ENCODE data around the gene SNX9. TPM values are rescaled to one million over a fixed set of nuclear protein-coding genes. Genes with fewer than 3 reads are reported as not detected.

SNX9 gene
- total RNA-seq, 2 experiments from 2014 or later = 44.9 to 45.1 TPM

DNA sequence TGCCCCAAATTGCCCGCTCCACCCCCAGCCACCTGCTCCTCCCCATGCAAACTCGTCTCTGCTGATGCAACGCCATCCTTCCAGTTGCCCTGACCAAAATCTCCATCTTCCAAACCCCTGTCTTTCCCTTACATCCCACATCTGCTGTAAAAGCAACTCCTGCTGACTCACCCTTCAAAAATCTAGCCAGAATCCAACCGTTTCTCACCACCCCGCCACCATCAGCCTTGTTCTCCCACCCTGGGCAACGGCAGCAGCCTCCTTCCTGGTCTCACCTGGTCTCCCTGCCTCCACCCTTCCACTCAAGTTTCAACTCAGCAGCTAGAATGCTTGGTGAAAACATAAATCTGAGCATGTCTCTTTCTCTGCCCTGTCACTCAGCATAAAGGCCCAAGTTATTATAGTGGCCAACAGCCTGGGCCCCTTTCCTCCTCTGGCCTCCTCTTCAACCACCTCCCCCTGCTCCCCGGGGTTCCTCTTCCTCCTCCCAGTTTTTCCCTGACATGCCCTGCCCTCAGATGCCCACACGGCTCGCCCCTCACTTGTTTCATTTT, 151.4 kb downstream of the SNX9 start:
- no peak for DNase-seq
- Mint-ChIP-seq H3K27ac (no peak overlapping the region), H3K9me3 (no peaks in the 10 kb centered on the region), H3K4me3 (no peak overlapping the region), H3K4me1 (ENCODE audit: low read depth) (no peaks in the 10 kb centered on the region), H3K27me3 (peaks cover 4% of the 10 kb centered on the region), H3K36me3 (ENCODE audit: low read depth) (no peaks in the 10 kb centered on the region)
- no peak for ATAC-seq
- ChIA-PET CTCF (interaction anchor here (0.8 kb wide), 1 partner anchor 27 kb away, joined by 3 read pairs; no protein-coding TSS in a partner anchor), POLR2A (no interaction called here)
- intact Hi-C loops (cut with micrococcal nuclease) = no loop called here
- TF ChIP-seq, protein P1, sequence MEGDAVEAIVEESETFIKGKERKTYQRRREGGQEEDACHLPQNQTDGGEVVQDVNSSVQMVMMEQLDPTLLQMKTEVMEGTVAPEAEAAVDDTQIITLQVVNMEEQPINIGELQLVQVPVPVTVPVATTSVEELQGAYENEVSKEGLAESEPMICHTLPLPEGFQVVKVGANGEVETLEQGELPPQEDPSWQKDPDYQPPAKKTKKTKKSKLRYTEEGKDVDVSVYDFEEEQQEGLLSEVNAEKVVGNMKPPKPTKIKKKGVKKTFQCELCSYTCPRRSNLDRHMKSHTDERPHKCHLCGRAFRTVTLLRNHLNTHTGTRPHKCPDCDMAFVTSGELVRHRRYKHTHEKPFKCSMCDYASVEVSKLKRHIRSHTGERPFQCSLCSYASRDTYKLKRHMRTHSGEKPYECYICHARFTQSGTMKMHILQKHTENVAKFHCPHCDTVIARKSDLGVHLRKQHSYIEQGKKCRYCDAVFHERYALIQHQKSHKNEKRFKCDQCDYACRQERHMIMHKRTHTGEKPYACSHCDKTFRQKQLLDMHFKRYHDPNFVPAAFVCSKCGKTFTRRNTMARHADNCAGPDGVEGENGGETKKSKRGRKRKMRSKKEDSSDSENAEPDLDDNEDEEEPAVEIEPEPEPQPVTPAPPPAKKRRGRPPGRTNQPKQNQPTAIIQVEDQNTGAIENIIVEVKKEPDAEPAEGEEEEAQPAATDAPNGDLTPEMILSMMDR (IDR thresholded peaks at IDR 0.05) = no peak

DNA sequence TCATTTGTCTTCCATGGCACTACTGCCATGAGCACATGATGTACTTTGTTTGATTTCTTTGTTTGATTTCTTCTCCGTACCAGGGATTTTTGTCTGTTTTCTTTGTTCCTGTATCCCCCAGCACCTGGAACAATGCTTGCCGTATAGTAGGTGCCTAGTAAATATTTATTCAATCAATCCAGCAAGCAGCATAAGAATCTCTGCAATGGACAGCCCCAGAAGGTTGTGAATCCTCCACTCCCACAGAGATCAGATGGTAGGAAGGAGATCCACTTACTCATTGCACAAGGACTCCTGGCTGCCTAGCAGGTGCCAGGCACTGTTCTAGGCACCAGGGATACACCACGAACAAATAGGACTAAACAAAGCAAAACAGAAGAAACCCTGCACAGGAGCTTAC, 151.9 kb downstream of the SNX9 start:
- H3K4me3 Mint-ChIP-seq = no peak overlapping the region
- H3K27me3 Mint-ChIP-seq = peaks cover 4% of the 10 kb centered on the region
- H3K4me1 Mint-ChIP-seq (ENCODE audit: low read depth) = peaks cover 3% of the 10 kb centered on the region
- DNase-seq (no peak), ATAC-seq (no peak)
- no peak overlapping the region for H3K27ac Mint-ChIP-seq
- H3K9me3 Mint-ChIP-seq = no peaks in the 10 kb centered on the region
- TF ChIP-seq, protein P1 (IDR thresholded peaks at IDR 0.05) = no peak
- no peaks in the 10 kb centered on the region for H3K36me3 Mint-ChIP-seq (ENCODE audit: low read depth)
- POLR2A ChIA-PET = no interaction called here
- intact Hi-C loops (cut with micrococcal nuclease) = no loop called here
- CTCF ChIA-PET = no interaction called here

DNA sequence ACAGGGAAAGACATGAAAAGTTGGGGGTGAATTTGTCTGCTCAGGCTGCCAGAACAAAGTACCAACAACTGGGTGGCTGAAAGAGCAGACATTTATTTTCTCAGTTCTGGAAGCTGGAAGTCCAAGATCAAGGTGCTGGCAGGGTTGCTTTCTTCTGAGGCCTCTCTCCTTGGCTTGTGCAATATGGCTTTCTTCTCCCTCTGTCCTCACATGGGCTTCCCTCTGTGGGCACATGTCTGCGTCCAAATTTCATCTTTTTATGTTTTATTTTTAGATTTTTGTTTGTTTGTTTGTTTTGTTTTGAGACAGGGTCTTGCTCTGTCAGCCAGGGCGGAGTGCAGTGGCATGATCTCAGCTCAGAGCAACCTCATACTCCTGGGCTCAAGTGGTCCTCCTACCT, 152.4 kb downstream of the SNX9 start:
- Mint-ChIP-seq H3K4me1 (ENCODE audit: low read depth) (peaks cover 6% of the 10 kb centered on the region), H3K27ac (no peak overlapping the region), H3K9me3 (no peaks in the 10 kb centered on the region), H3K36me3 (ENCODE audit: low read depth) (no peaks in the 10 kb centered on the region), H3K4me3 (no peak overlapping the region), H3K27me3 (peaks cover 4% of the 10 kb centered on the region)
- intact Hi-C loops (cut with micrococcal nuclease) = no loop called here
- ChIA-PET POLR2A (no interaction called here), CTCF (no interaction called here)
- ATAC-seq = no peak
- DNase-seq = no peak
- TF ChIP-seq, protein P1 (IDR thresholded peaks at IDR 0.05) = no peak

DNA sequence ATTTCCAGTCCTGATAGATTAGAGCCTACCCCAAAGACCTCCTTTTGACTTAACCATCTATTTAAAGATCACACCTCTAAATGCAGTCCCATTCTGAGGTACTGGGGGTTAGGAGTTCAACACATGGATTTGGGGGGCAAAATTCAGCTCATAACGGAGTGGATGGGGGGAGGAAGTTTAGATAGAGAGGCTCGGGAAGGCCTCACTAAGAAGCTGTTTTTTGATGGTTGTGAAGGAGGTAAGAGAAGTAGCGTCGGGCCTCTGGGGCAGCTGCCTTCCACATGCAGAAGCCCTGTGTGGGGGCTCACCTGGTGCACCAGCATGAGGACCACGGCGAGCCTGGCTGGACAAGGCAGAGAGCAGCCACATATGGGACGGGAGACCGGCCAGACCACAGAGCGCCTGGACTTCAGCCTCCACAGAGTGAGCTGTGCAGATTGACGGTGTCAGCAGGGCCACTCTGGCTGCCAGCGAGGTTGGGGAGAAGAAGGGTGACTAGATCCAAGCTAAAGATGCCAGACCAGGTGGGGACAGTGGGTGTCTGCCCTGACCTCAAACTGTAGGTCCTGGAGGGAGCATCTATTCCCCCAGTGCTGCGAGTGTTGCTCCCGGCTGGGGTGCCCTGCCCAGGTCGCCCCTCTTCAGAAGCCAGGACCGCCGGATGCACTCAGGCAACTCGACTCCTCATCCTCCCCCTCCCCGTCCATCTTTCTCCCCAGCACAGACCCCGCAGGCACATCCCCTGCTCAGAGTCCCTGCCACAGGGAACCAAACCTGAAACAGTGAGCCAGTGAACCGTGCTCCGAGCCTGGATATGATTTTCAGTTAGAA, 153.5 kb downstream of the SNX9 start:
- peaks cover 14% of the 10 kb centered on the region for H3K4me1 Mint-ChIP-seq (ENCODE audit: low read depth)
- H3K9me3 Mint-ChIP-seq = no peaks in the 10 kb centered on the region
- POLR2A ChIA-PET = no interaction called here
- ATAC-seq = no peak
- no peak for DNase-seq
- intact Hi-C loops (cut with micrococcal nuclease) = no loop called here
- TF ChIP-seq, protein P1 (IDR thresholded peaks at IDR 0.05) = no peak
- H3K4me3 Mint-ChIP-seq = no peak overlapping the region
- H3K27ac Mint-ChIP-seq = no peak overlapping the region
- CTCF ChIA-PET = interaction anchor here (0.9 kb wide), 1 partner anchor 96 kb away, joined by 3 read pairs; no protein-coding TSS in a partner anchor
- no peaks in the 10 kb centered on the region for H3K36me3 Mint-ChIP-seq (ENCODE audit: low read depth)
- H3K27me3 Mint-ChIP-seq = peaks cover 1% of the 10 kb centered on the region

DNA sequence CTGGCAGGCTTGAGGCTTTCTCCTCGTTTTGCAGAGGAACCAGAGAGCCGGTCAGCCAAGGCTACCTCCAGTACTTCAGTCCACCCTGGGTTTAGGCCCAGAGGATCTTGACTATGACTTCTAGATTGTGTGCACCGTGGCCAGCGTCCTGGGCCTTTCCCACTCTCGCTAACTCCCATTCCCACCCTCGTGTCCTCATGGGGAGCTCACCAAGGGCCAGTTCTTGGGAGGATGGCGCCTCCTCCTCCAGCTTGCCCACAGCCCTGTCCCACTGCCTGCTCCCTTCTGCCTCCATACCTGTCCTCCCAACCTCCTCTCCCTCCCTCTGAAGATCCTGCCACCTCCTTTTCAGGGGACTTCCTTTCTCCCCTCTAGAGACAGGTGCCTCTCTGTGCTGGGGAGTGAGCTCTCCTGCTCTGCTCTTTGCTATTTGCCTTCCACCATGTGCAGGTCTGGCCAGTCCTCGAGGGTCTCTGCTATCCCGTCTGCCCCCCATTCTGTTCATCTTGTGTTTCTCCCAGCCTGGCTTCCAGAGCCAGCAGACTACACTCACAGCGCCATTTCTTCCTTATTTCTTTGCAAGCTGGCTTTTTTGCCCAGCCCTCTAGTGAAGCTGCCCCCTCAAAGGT, 154.2 kb downstream of the SNX9 start:
- ATAC-seq (no peak), DNase-seq (no peak)
- H3K36me3 Mint-ChIP-seq (ENCODE audit: low read depth) = no peaks in the 10 kb centered on the region
- ChIA-PET POLR2A (no interaction called here), CTCF (no interaction called here)
- TF ChIP-seq, protein P1 (IDR thresholded peaks at IDR 0.05) = no peak
- H3K9me3 Mint-ChIP-seq = no peaks in the 10 kb centered on the region
- no peak overlapping the region for H3K4me3 Mint-ChIP-seq
- peaks cover 14% of the 10 kb centered on the region for H3K4me1 Mint-ChIP-seq (ENCODE audit: low read depth)
- H3K27ac Mint-ChIP-seq = no peak overlapping the region
- intact Hi-C loops (cut with micrococcal nuclease) = no loop called here
- no peaks in the 10 kb centered on the region for H3K27me3 Mint-ChIP-seq
